CD4-positive, alpha-beta T cell treated with Interleukin-6 at 100 ng/mL for 8 hours (primary cell): ENCODE results near the gene MICAL1.

Source experiments
- DNase-seq: peaks from one replicate; pipeline ENCODE4 v3.0.0-alpha.2; 2020; ENCODE audit warnings: mixed read lengths, low spot score

MICAL1 gene

GRCh38 chr6:109455437-109456110, at the start of gene MICAL1:
Gene MICAL1, minus strand, starts transcription at chr6:109455772. Its CDS starts 1,576 bp downstream, at chr6:109454196.
- peak; percentile 80 for DNase-seq

- DNase-seq: no peak
Measured at GRCh38 chr6:109503327-109504224, 48.0 kb upstream of the MICAL1 start.

- DNase-seq: no peak
Measured at GRCh38 chr6:109498936-109499335, 43.4 kb upstream of the MICAL1 start.

- DNase-seq: no peak
Measured at GRCh38 chr6:109498052-109498451, 42.5 kb upstream of the MICAL1 start.

GRCh38 chr6:109496036-109496772, 40.6 kb upstream of the MICAL1 start:
- DNase-seq: no peak

- DNase-seq: no peak
Measured at GRCh38 chr6:109493865-109494264, 38.3 kb upstream of the MICAL1 start.

GRCh38 chr6:109491207-109491938, 35.8 kb upstream of the MICAL1 start:
- DNase-seq: peak; percentile 58

GRCh38 chr6:109490713-109491112, 35.1 kb upstream of the MICAL1 start:
- no peak for DNase-seq

- no peak for DNase-seq
Measured at GRCh38 chr6:109488001-109488400, 32.4 kb upstream of the MICAL1 start.

GRCh38 chr6:109486068-109486467, 30.5 kb upstream of the MICAL1 start:
- no peak for DNase-seq

GRCh38 chr6:109485266-109485935, 29.8 kb upstream of the MICAL1 start:
- no peak for DNase-seq

GRCh38 chr6:109484122-109484521, 28.6 kb upstream of the MICAL1 start:
- DNase-seq: no peak

- no peak for DNase-seq
Measured at GRCh38 chr6:109483735-109484057, 28.1 kb upstream of the MICAL1 start.

- DNase-seq: peak; percentile 92
Measured at GRCh38 chr6:109482905-109483734, 27.5 kb upstream of the MICAL1 start, which contains the start of gene ZBTB24. Gene ZBTB24, minus strand, starts transcription at chr6:109483219. Its CDS starts 1,193 bp downstream, at chr6:109482026.

GRCh38 chr6:109480993-109481480, 25.5 kb upstream of the MICAL1 start:
- DNase-seq: no peak

GRCh38 chr6:109478841-109479624, 23.5 kb upstream of the MICAL1 start:
- DNase-seq: no peak

- no peak for DNase-seq
Measured at GRCh38 chr6:109478222-109478805, 22.7 kb upstream of the MICAL1 start.

- DNase-seq: no peak
Measured at GRCh38 chr6:109477725-109478124, 22.2 kb upstream of the MICAL1 start.

- DNase-seq: no peak
Measured at GRCh38 chr6:109477184-109477583, 21.6 kb upstream of the MICAL1 start.
